Measurements from ENCODE around the gene HSPE1. TPM values are rescaled to one million over a fixed set of nuclear protein-coding genes. Genes with fewer than 3 reads are reported as not detected.

The HSPE1 gene
- total and polyA plus RNA-seq, 2 of the 8 experiments (the other 6 are each of a cell fraction or from before 2014, with no cell fraction given), result 206 to 377 TPM

DNA sequence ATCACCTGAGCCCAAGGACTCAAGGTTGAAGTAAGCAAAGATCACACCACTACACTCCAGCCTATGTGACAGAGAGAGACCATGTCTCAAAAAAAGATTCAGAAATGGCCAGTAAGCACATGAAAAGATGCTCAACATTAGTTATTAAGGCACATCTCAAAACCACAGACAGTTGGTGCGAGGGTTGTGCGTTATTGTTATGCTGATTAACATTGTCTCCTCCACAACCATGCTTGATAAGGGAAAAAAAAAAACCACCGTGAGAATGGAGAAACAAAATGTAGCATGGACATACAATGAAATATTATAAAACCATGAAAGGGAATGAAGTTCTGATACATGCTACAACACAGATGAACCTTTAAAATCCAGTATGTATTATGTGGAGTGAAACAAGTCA is 43.0 kb downstream of the HSPE1 start:
- Histone ChIP-seq H3K79me1 (ENCODE audit: low read depth, low read length) (no peaks in the 10 kb centered on the region; the same call in 1 of the 2 replicates), H4K8ac (ENCODE audit: extremely low read depth, insufficient read depth, low read length) (no peak overlapping the region), H4K91ac (replicated peaks; ENCODE audit: insufficient read length, low read length) (no peak overlapping the region), H4K5ac (ENCODE audit: insufficient read length, low read depth, low read length) (no peak overlapping the region), H3K27me3 (replicated peaks in 1 of 4; ENCODE audit: control insufficient read depth in 3 of 4, extremely low read depth in 1 of 4, insufficient read depth in 3 of 4, low read length in 3 of 4) (no peaks in the 10 kb centered on the region), H3K9me3 (ENCODE audit: insufficient read depth in 2 of 2, low read depth in 1 of 2, low read length in 1 of 2) (no peaks in the 10 kb centered on the region), H3K4me1 (replicated peaks in 1 of 4; ENCODE audit: control insufficient read depth in 3 of 4, insufficient read depth in 4 of 4, low read length in 3 of 4) (no peaks in the 10 kb centered on the region), H2AK5ac (ENCODE audit: low read depth, low read length) (no peak overlapping the region), H3K4ac (replicated peaks; ENCODE audit: insufficient read length, low read depth, low read length) (no peak overlapping the region), H2BK120ac (replicated peaks; ENCODE audit: low read depth, low read length) (no peak overlapping the region), H3K9ac (replicated peaks in 1 of 4; ENCODE audit: extremely low read depth in 1 of 4, low read depth in 3 of 4, low read length in 3 of 4) (no peak overlapping the region), H3K23me2 (ENCODE audit: low read depth, low read length) (no peaks in the 10 kb centered on the region), H2BK12ac (ENCODE audit: low read depth, low read length) (no peak overlapping the region), H3K27ac (ENCODE audit: low read depth, low read length) (no peak overlapping the region), H3K14ac (ENCODE audit: insufficient read length) (no peak overlapping the region), H2BK5ac (ENCODE audit: low read depth, low read length) (no peak overlapping the region), H3K23ac (ENCODE audit: insufficient read length) (no peak overlapping the region), H2BK15ac (ENCODE audit: low read length) (no peak overlapping the region), H3K4me3 (ENCODE audit: extremely low read depth in 1 of 4, insufficient read depth in 2 of 4, low read depth in 3 of 4, low read length in 4 of 4) (no peak overlapping the region), H3K36me3 (ENCODE audit: control insufficient read depth in 2 of 4, insufficient read depth in 4 of 4, low read length in 3 of 4) (peaks cover 4 to 36% (median 13%) of the 10 kb centered on the region in 4 experiments; a peak in 7 of 8 replicates), H3K56ac (replicated peaks; ENCODE audit: insufficient read length, low read depth, low read length) (no peak overlapping the region), H2AFZ (ENCODE audit: low read length) (no peak overlapping the region), H2BK20ac (ENCODE audit: low read length) (no peak overlapping the region), H3K18ac (ENCODE audit: extremely low read depth, low read length) (no peak overlapping the region), H4K20me1 (replicated peaks in 1 of 2; ENCODE audit: control insufficient read depth in 1 of 2, insufficient read depth in 2 of 2, low read length in 2 of 2) (peaks cover 0 to 3% of the 10 kb centered on the region in 2 experiments), H3K79me2 (ENCODE audit: control insufficient read depth in 1 of 2, insufficient read depth in 2 of 2, low read length in 2 of 2) (peaks cover 0 to 7% of the 10 kb centered on the region in 2 experiments; a peak in 3 of 4 replicates), H3K4me2 (ENCODE audit: insufficient read depth in 1 of 2, low read depth in 2 of 2, low read length in 2 of 2) (no peak overlapping the region)
- WGBS, 2 experiments (ENCODE audit: extremely low coverage in 1 of 2, insufficient coverage in 1 of 2, insufficient read length in 1 of 2, insufficient replicate concordance in 2 of 2, low coverage in 1 of 2, low lambda C conversion rate in 2 of 2, missing lambda C conversion rate in 1 of 2), result 87% methylated on average over 3 of the region's 3 CpGs; no CpG with 5 or more reads in 1 of the 2 experiments
- ChIA-PET POLR2A (ENCODE audit: partially characterized antibody) (interaction anchor here (1.7 kb wide), 1 partner anchor 28 kb away, joined by 5 read pairs; the partner anchor contains the start of gene MOB4), CTCF (ENCODE audit: partially characterized antibody) (no interaction called here)
- no peak for TF ChIP-seq BCL11A (IDR thresholded peaks at IDR 0.05; ENCODE audit: low read depth in 2 of 2, low read length in 2 of 2)
- TF ChIP-seq SP2 (IDR thresholded peaks at IDR 0.05; ENCODE audit: low read length), result no peak
- TF ChIP-seq BACH1 (IDR thresholded peaks at IDR 0.05; ENCODE audit: low read length), result no peak
- no peak for TF ChIP-seq MAFK (IDR thresholded peaks at IDR 0.05; ENCODE audit: low read depth, low read length)
- no peak for FAIRE-seq
- DNase-seq (ENCODE audit: low read depth in 1 of 2, low spot score in 2 of 2), result no peak
